SH-SY5Y (cell line): ENCODE results near the gene RASSF7.

Experiments used
- GATA2 ChIP-seq: IDR thresholded peaks from 2 replicates; pipeline ENCODE4 v1.6.1; 2011; ENCODE audit warnings: mild to moderate bottlenecking, low read depth, low read length
- GATA3 ChIP-seq: IDR thresholded peaks from 2 replicates; pipeline ENCODE4 v1.6.1; 2011; ENCODE audit warnings: low read depth, mild to moderate bottlenecking, low read length, moderate library complexity

DNA sequence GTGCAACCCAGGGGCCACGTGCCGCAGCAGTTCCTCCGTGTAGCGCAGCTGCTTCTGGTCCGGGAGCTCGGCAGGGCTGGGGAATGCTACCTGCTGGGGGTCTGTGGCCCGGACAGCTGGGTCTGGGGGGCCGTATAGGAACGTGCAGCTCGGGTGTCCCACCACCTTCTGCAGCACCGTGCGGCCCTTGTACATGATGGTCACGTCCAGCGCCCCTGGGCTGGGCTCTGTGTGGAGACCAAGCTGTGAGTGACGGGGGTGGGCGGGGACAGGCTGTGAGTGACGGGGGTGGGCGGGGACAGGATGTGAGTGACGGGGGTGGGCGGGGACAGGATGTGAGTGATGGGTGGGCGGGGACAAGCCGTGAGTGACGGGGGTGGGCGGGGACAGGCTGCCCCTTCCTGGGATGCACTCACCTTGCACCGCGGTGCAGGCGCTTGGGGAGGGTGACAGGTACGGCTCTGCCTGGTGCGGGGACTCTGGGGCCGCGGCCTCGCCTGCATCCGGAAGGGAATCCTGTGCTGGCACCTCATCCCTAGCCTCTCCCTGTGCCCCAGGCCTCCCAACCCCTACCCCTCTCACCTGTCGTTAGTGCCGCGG is 52.7 kb downstream of the RASSF7 start:
- no peak for TF ChIP-seq GATA3
- no peak for TF ChIP-seq GATA2
